ENCODE measurements around the gene KCNH1. TPM values are rescaled to one million over a fixed set of nuclear protein-coding genes. Genes with fewer than 3 reads are reported as not detected.

Gene KCNH1
- polyA plus RNA-seq, 2 of the 4 experiments (the other 2 are of a cell fraction) = 5.1 to 7.9 TPM

DNA sequence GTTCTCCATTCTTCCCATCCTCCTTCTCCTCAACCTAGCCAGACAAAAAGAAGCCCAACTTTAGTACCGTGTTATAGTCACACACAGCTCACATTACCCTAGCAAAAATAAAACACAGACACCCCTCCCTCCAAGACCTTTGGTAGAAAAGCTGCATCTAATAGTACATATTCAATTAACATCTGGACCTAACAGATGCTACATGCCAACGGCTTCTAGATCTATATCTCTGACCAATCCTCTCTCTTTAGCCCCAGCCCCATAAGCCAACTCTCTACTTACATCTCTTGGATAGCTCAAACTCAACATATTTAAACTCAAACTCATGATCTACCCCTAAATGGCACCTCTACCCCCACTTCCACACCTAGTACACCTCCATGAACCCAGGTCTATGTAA is 233.1 kb downstream of the KCNH1 start (continued):
- no peak for TF ChIP-seq HOXA7 (CRISPR knock-in tag; IDR thresholded peaks at IDR 0.05)
- TF ChIP-seq, protein P1, sequence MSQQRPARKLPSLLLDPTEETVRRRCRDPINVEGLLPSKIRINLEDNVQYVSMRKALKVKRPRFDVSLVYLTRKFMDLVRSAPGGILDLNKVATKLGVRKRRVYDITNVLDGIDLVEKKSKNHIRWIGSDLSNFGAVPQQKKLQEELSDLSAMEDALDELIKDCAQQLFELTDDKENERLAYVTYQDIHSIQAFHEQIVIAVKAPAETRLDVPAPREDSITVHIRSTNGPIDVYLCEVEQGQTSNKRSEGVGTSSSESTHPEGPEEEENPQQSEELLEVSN (IDR thresholded peaks at IDR 0.05; ENCODE audit: borderline replicate concordance, low read depth) = no peak

DNA sequence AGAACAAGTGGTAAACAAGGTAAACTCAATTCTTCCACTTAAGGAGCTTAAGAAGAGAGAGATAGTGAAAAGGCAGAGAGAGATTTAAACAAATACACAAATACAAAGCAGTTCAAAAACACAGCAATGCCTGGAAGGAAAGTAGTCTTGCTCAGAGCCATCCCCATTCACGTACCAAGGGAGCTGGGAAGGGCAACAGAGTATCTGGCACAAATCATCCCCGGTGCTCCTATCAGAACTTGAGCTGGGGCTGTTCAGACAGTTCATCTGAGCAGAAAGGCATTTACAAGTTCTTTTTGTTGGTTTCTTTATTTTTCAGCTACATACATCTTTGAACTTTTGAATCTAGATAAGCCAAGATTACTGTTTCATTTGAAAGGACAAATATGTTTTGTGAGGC is 233.9 kb downstream of the KCNH1 start:
- ChIA-PET POLR2A (no interaction called here), CTCF (interaction anchor here (1.0 kb wide), 2 partner anchors 41 to 233 kb away, joined by 3 read pairs; partner anchors contain the start of gene KCNH1)
- 0 out of 3 replicates have a peak overlapping the region, but pooled peaks have one; percentile 4 for H3K4me2 ChIP-seq
- 47% methylated on average over 2 of the region's 2 CpGs for WGBS (ENCODE audit: missing lambda C conversion rate)
- H3K4me1 ChIP-seq = peaks cover 15% of the 10 kb centered on the region; the same call in 2 of the 3 replicates
- FAIRE-seq (no peak), DNase-seq (ENCODE audit: low read depth in 1 of 2, low spot score in 1 of 2) (no peak), ATAC-seq (no peak)
- H3K4me3 ChIP-seq = no peak overlapping the region
- H3K27ac ChIP-seq = no peak overlapping the region
- H3K9me3 ChIP-seq = no peaks in the 10 kb centered on the region
- no peak for TF ChIP-seq BHLHE40 (IDR thresholded peaks at IDR 0.05; ENCODE audit: low read depth, low read length)
- TF ChIP-seq RCOR1 (IDR thresholded peaks at IDR 0.05; ENCODE audit: low read depth, low read length) = no peak
- no peak for TF ChIP-seq MAZ (IDR thresholded peaks at IDR 0.05; ENCODE audit: borderline replicate concordance, low read depth, low read length)
- TF ChIP-seq NPAS2 (CRISPR knock-in tag; IDR thresholded peaks at IDR 0.05; ENCODE audit: borderline replicate concordance) = no peak
- no peak for TF ChIP-seq KDM1A (IDR thresholded peaks at IDR 0.05; ENCODE audit: low read depth)
- TF ChIP-seq SREBF2 (IDR thresholded peaks at IDR 0.05) = no peak
- TF ChIP-seq, protein P2, sequence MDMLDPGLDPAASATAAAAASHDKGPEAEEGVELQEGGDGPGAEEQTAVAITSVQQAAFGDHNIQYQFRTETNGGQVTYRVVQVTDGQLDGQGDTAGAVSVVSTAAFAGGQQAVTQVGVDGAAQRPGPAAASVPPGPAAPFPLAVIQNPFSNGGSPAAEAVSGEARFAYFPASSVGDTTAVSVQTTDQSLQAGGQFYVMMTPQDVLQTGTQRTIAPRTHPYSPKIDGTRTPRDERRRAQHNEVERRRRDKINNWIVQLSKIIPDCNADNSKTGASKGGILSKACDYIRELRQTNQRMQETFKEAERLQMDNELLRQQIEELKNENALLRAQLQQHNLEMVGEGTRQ (IDR thresholded peaks at IDR 0.05) = no peak
- TF ChIP-seq SMC3 (IDR thresholded peaks at IDR 0.05) = no peak
- TF ChIP-seq FOSB (CRISPR knock-in tag; IDR thresholded peaks at IDR 0.05) = no peak
- no peak for TF ChIP-seq TFCP2L1 (CRISPR knock-in tag; IDR thresholded peaks at IDR 0.05)
- TF ChIP-seq, protein P3, sequence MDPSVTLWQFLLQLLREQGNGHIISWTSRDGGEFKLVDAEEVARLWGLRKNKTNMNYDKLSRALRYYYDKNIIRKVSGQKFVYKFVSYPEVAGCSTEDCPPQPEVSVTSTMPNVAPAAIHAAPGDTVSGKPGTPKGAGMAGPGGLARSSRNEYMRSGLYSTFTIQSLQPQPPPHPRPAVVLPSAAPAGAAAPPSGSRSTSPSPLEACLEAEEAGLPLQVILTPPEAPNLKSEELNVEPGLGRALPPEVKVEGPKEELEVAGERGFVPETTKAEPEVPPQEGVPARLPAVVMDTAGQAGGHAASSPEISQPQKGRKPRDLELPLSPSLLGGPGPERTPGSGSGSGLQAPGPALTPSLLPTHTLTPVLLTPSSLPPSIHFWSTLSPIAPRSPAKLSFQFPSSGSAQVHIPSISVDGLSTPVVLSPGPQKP (IDR thresholded peaks at IDR 0.05; ENCODE audit: low read depth, low read length) = no peak

DNA sequence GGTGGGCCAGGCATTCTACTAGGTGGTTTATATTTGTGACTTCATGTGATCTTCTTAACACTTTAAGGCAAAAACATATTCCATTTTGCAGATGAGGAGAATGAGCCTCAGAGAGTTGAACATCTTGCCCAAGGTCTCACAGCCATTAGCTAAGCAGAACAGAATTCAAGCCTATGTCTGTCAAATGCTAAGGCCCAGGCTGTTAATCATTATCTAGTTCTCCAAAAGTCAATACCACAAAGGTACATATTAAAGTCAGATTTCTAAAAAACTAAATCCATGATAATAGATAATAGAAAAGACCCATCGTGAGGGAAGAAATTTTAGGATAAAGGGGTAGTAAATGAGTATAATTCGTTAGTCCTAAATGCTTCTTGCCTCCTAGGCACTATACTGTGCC is 234.3 kb downstream of the KCNH1 start:
- Histone ChIP-seq H3K9me3 (no peaks in the 10 kb centered on the region), H3K4me3 (no peak overlapping the region), H3K4me1 (peaks cover 12% of the 10 kb centered on the region; the same call in 2 of the 3 replicates), H3K4me2 (0 out of 3 replicates have a peak overlapping the region, but pooled peaks have one; percentile 4), H3K27ac (no peak overlapping the region)
- FAIRE-seq = no peak
- no peak for ATAC-seq
- TF ChIP-seq, protein P2 (IDR thresholded peaks at IDR 0.05) = no peak
- TF ChIP-seq, protein P4, sequence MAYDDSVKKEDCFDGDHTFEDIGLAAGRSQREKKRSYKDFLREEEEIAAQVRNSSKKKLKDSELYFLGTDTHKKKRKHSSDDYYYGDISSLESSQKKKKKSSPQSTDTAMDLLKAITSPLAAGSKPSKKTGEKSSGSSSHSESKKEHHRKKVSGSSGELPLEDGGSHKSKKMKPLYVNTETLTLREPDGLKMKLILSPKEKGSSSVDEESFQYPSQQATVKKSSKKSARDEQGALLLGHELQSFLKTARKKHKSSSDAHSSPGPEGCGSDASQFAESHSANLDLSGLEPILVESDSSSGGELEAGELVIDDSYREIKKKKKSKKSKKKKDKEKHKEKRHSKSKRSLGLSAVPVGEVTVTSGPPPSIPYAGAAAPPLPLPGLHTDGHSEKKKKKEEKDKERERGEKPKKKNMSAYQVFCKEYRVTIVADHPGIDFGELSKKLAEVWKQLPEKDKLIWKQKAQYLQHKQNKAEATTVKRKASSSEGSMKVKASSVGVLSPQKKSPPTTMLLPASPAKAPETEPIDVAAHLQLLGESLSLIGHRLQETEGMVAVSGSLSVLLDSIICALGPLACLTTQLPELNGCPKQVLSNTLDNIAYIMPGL (CRISPR knock-in tag; IDR thresholded peaks at IDR 0.05; ENCODE audit: borderline replicate concordance) = no peak
- no peak for TF ChIP-seq MAFK (IDR thresholded peaks at IDR 0.05; ENCODE audit: partially characterized antibody)
- TF ChIP-seq, protein P5, sequence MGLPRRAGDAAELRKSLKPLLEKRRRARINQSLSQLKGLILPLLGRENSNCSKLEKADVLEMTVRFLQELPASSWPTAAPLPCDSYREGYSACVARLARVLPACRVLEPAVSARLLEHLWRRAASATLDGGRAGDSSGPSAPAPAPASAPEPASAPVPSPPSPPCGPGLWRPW (IDR thresholded peaks at IDR 0.05) = no peak
- no peak for TF ChIP-seq NR3C1 (IDR thresholded peaks at IDR 0.05)
- no peak for TF ChIP-seq PHF8 (IDR thresholded peaks at IDR 0.05; ENCODE audit: borderline replicate concordance, low read depth)
- TF ChIP-seq MYC (IDR thresholded peaks at IDR 0.05; ENCODE audit: borderline replicate concordance, low read length) = no peak
- no peak for TF ChIP-seq FOXS1 (CRISPR knock-in tag; IDR thresholded peaks at IDR 0.05)
- TF ChIP-seq HDAC2 (IDR thresholded peaks at IDR 0.05) = no peak
- TF ChIP-seq GATA3 (IDR thresholded peaks at IDR 0.05; ENCODE audit: borderline replicate concordance) = no peak
- TF ChIP-seq POLR2AphosphoS2 (conservative IDR thresholded peaks at IDR 0.05; ENCODE audit: low read length) = no peak
- no peak for TF ChIP-seq CEBPB (IDR thresholded peaks at IDR 0.05)
- ChIA-PET CTCF (interaction anchor here (0.6 to 1.0 kb wide), 3 partner anchors 42 to 234 kb away, joined by 3 to 5 read pairs (median 3); partner anchors contain the start of gene KCNH1), POLR2A (no interaction called here)
- 41% methylated on average over 2 of the region's 2 CpGs for WGBS (ENCODE audit: missing lambda C conversion rate)
- DNase-seq (ENCODE audit: low read depth in 1 of 2, low spot score in 1 of 2) = no peak

Data from A549 (cell line).